T-helper 17 cell (primary cell): ENCODE results near the gene NES. TPM values are rescaled to one million over a fixed set of nuclear protein-coding genes. Genes with fewer than 3 reads are reported as not detected.

Experiments
- ATAC-seq: fragments of 150-1000 bp; cut with Tn5 transposase; 2 replicates; pipeline ENCODE4 v1.10.0; 2021; ENCODE audit warnings: mild to moderate bottlenecking, moderate library complexity
- DNase-seq, 3 donors: peaks; one replicate each; pipeline versions ENCODE4 v3.0.0 to v3.0.0-alpha.2; 2020 to 2021
- H3K9me3 ChIP-seq: one replicate; pipeline ENCODE4 v1.7.0; 2013; ENCODE audit warnings: low read length, mild to moderate bottlenecking; ENCODE audit not compliant: control insufficient read depth, poor library complexity, severe bottlenecking
- H3K27ac Mint-ChIP-seq: one replicate; pipeline ENCODE4 v1.8.0; 2022; ENCODE audit warnings: mild to moderate bottlenecking, moderate library complexity, mixed read lengths
- H3K27me3 Mint-ChIP-seq: one replicate; pipeline ENCODE4 v1.8.0; 2022; ENCODE audit warnings: mixed read lengths
- H3K36me3 Mint-ChIP-seq: one replicate; pipeline ENCODE4 v1.8.0; 2022; ENCODE audit warnings: low read depth, mixed read lengths
- H3K4me1 Mint-ChIP-seq: one replicate; pipeline ENCODE4 v1.8.0; 2022; ENCODE audit warnings: mild to moderate bottlenecking, mixed read lengths
- H3K4me3 Mint-ChIP-seq: one replicate; pipeline ENCODE4 v1.8.0; 2022; ENCODE audit warnings: mild to moderate bottlenecking, moderate library complexity, mixed read lengths
- total RNA-seq, 4 donors: library from RNA in 2 of 4; stranded (reverse) in 2 of 4; gene quantifications; one replicate each; pipeline ENCODE4 v1.2.3 and lab custom pipeline; 2022 to 2026

Gene NES
- total RNA-seq, 2 donors from 2014 or later = not detected

GRCh38 chr1:156707417-156708217, 30.4 kb upstream of the NES start:
- H3K4me1 Mint-ChIP-seq = peaks cover 18% of the 10 kb centered on the region
- peak overlapping the region; percentile 96 for H3K4me3 Mint-ChIP-seq
- DNase-seq (no peak), ATAC-seq (no peak)
- no peak overlapping the region for H3K27ac Mint-ChIP-seq
- no peaks in the 10 kb centered on the region for H3K9me3 ChIP-seq
- peaks cover 18% of the 10 kb centered on the region for H3K27me3 Mint-ChIP-seq
- H3K36me3 Mint-ChIP-seq = no peaks in the 10 kb centered on the region

GRCh38 chr1:156706657-156707416, 29.6 kb upstream of the NES start:
- Mint-ChIP-seq H3K27ac (peak overlapping the region; percentile 88), H3K4me3 (peak overlapping the region; percentile 96), H3K36me3 (no peaks in the 10 kb centered on the region), H3K27me3 (peaks cover 18% of the 10 kb centered on the region), H3K4me1 (peaks cover 18% of the 10 kb centered on the region)
- H3K9me3 ChIP-seq = no peaks in the 10 kb centered on the region
- DNase-seq (peak in 1 of 3 donors; percentile 19), ATAC-seq (peak; percentile 28)

- Mint-ChIP-seq H3K4me1 (peaks cover 18% of the 10 kb centered on the region), H3K27ac (peak overlapping the region; percentile 88), H3K27me3 (peaks cover 25% of the 10 kb centered on the region), H3K36me3 (no peaks in the 10 kb centered on the region), H3K4me3 (peak overlapping the region; percentile 96)
- H3K9me3 ChIP-seq = no peaks in the 10 kb centered on the region
- DNase-seq = peak; percentile 60 to 68 (median 61)
- ATAC-seq = peak; percentile 79
These were observed 28.9 kb upstream of the NES start for GRCh38 chr1:156705918-156706656.

- H3K4me1 Mint-ChIP-seq = peaks cover 18% of the 10 kb centered on the region
These were observed 28.2 kb upstream of the NES start, which contains the start of gene CRABP2 for GRCh38 chr1:156705321-156705917. TSS of gene CRABP2 (minus strand) at chr1:156705583. CDS start at chr1:156705446, 137 bp downstream.

GRCh38 chr1:156704930-156705320, 27.7 kb upstream of the NES start:
- Mint-ChIP-seq H3K36me3 (no peaks in the 10 kb centered on the region), H3K4me1 (peaks cover 18% of the 10 kb centered on the region), H3K27me3 (peaks cover 31% of the 10 kb centered on the region), H3K27ac (no peak overlapping the region), H3K4me3 (peak overlapping the region; percentile 96)
- no peaks in the 10 kb centered on the region for H3K9me3 ChIP-seq
- ATAC-seq (no peak), DNase-seq (no peak)

More at GRCh38 chr1:156705321-156705917, 28.2 kb upstream of the NES start, which contains the start of gene CRABP2:
- Mint-ChIP-seq H3K4me3 (peak within 1 kb of the TSS; percentile 96), H3K36me3 (no peaks in the 10 kb centered on the region), H3K27me3 (peaks cover 29% of the 10 kb centered on the region), H3K27ac (peak within 1 kb of the TSS; percentile 88)
- DNase-seq = peak; percentile 10 to 33 (median 22)
- ATAC-seq = peak; percentile 52
- H3K9me3 ChIP-seq = no peaks in the 10 kb centered on the region

GRCh38 chr1:156704166-156704711, 27.0 kb upstream of the NES start:
- H3K36me3 Mint-ChIP-seq = no peaks in the 10 kb centered on the region
- DNase-seq (no peak), ATAC-seq (no peak)
- H3K4me3 Mint-ChIP-seq = peak overlapping the region; percentile 96
- peaks cover 36% of the 10 kb centered on the region for H3K27me3 Mint-ChIP-seq
- peaks cover 18% of the 10 kb centered on the region for H3K4me1 Mint-ChIP-seq
- no peak overlapping the region for H3K27ac Mint-ChIP-seq
- H3K9me3 ChIP-seq = no peaks in the 10 kb centered on the region

GRCh38 chr1:156703741-156704140, 26.5 kb upstream of the NES start:
- peaks cover 20% of the 10 kb centered on the region for H3K4me1 Mint-ChIP-seq
- H3K4me3 Mint-ChIP-seq = no peak overlapping the region
- ATAC-seq = no peak
- no peaks in the 10 kb centered on the region for H3K9me3 ChIP-seq
- no peak for DNase-seq
- H3K36me3 Mint-ChIP-seq = peaks cover 3% of the 10 kb centered on the region
- no peak overlapping the region for H3K27ac Mint-ChIP-seq
- peaks cover 41% of the 10 kb centered on the region for H3K27me3 Mint-ChIP-seq

- peak overlapping the region; percentile 16 for H3K27ac Mint-ChIP-seq
- DNase-seq = no peak
- H3K4me3 Mint-ChIP-seq = no peak overlapping the region
- ATAC-seq = no peak
- peaks cover 20% of the 10 kb centered on the region for H3K4me1 Mint-ChIP-seq
- peaks cover 45% of the 10 kb centered on the region for H3K27me3 Mint-ChIP-seq
- H3K36me3 Mint-ChIP-seq = peaks cover 3% of the 10 kb centered on the region
- H3K9me3 ChIP-seq = no peaks in the 10 kb centered on the region
These were observed 26.1 kb upstream of the NES start for GRCh38 chr1:156703336-156703735.

GRCh38 chr1:156700736-156701531, 23.7 kb upstream of the NES start:
- H3K4me1 Mint-ChIP-seq = peaks cover 9% of the 10 kb centered on the region
- H3K4me3 Mint-ChIP-seq = no peak overlapping the region
- peaks cover 9% of the 10 kb centered on the region for H3K36me3 Mint-ChIP-seq
- no peaks in the 10 kb centered on the region for H3K9me3 ChIP-seq
- peak overlapping the region; percentile 37 for H3K27ac Mint-ChIP-seq
- H3K27me3 Mint-ChIP-seq = peaks cover 68% of the 10 kb centered on the region
- DNase-seq (no peak), ATAC-seq (no peak)

GRCh38 chr1:156698995-156699394, 21.8 kb upstream of the NES start:
- no peaks in the 10 kb centered on the region for H3K9me3 ChIP-seq
- peaks cover 7% of the 10 kb centered on the region for H3K4me1 Mint-ChIP-seq
- H3K27me3 Mint-ChIP-seq = peaks cover 71% of the 10 kb centered on the region
- DNase-seq (no peak), ATAC-seq (no peak)
- H3K27ac Mint-ChIP-seq = no peak overlapping the region
- H3K4me3 Mint-ChIP-seq = no peak overlapping the region
- peaks cover 12% of the 10 kb centered on the region for H3K36me3 Mint-ChIP-seq

GRCh38 chr1:156697481-156697880, 20.3 kb upstream of the NES start:
- Mint-ChIP-seq H3K36me3 (peaks cover 17% of the 10 kb centered on the region), H3K27me3 (peaks cover 75% of the 10 kb centered on the region), H3K27ac (no peak overlapping the region), H3K4me1 (peaks cover 13% of the 10 kb centered on the region), H3K4me3 (no peak overlapping the region)
- DNase-seq (no peak), ATAC-seq (no peak)
- no peaks in the 10 kb centered on the region for H3K9me3 ChIP-seq

GRCh38 chr1:156696755-156697154, 19.5 kb upstream of the NES start:
- DNase-seq (no peak), ATAC-seq (no peak)
- H3K27ac Mint-ChIP-seq = no peak overlapping the region
- no peak overlapping the region for H3K4me3 Mint-ChIP-seq
- peaks cover 24% of the 10 kb centered on the region for H3K36me3 Mint-ChIP-seq
- H3K4me1 Mint-ChIP-seq = peaks cover 20% of the 10 kb centered on the region
- H3K27me3 Mint-ChIP-seq = peaks cover 81% of the 10 kb centered on the region
- H3K9me3 ChIP-seq = no peaks in the 10 kb centered on the region
